VCaP (cell line): ENCODE data around the gene SLC24A3.

Experiments
- H3K27ac ChIP-seq: fragments of 450-650 bp; 2 replicates; pipeline ENCODE4 v1.5.1; 2017
- CTCF ChIP-seq: fragments of 450-650 bp; conservative IDR thresholded peaks from 2 replicates; pipeline ENCODE4 v1.5.1; 2017; ENCODE audit warnings: mild to moderate bottlenecking, moderate library complexity

The SLC24A3 gene

GRCh38 chr20:19539191-19539590 lies 326.7 kb downstream of the SLC24A3 start:
- no peak overlapping the region for H3K27ac ChIP-seq
- no peak for TF ChIP-seq CTCF

GRCh38 chr20:19540392-19540791 lies 327.9 kb downstream of the SLC24A3 start:
- no peak overlapping the region for H3K27ac ChIP-seq

GRCh38 chr20:19543101-19543500 lies 330.7 kb downstream of the SLC24A3 start:
- no peak for TF ChIP-seq CTCF

More at GRCh38 chr20:19540392-19540791, 327.9 kb downstream of the SLC24A3 start:
- TF ChIP-seq CTCF: no peak

GRCh38 chr20:19544684-19545083 lies 332.2 kb downstream of the SLC24A3 start:
- no peak overlapping the region for H3K27ac ChIP-seq
- TF ChIP-seq CTCF: no peak

More at GRCh38 chr20:19543101-19543500, 330.7 kb downstream of the SLC24A3 start:
- H3K27ac ChIP-seq: no peak overlapping the region

GRCh38 chr20:19546648-19547047 lies 334.2 kb downstream of the SLC24A3 start:
- H3K27ac ChIP-seq: no peak overlapping the region
- no peak for TF ChIP-seq CTCF

GRCh38 chr20:19547547-19547946 lies 335.1 kb downstream of the SLC24A3 start:
- no peak for TF ChIP-seq CTCF
- H3K27ac ChIP-seq: no peak overlapping the region

- TF ChIP-seq CTCF: no peak
- H3K27ac ChIP-seq: no peak overlapping the region
Measured at GRCh38 chr20:19549896-19550295, 337.5 kb downstream of the SLC24A3 start.
